NCI-H510A treated with DMSO at 0.1 percent for 48 hours (cell line): ENCODE data around the gene DYTN.
"Not testable (repeated sequence)": the region's sequence is repeated elsewhere in the genome, so short reads cannot be mapped to it uniquely, and the experiment has no call there.

Experiments used
- DNase-seq: peaks from one replicate; lab custom pipeline; 2025; lab: John Stamatoyannopoulos, UW

Gene DYTN, protein sequence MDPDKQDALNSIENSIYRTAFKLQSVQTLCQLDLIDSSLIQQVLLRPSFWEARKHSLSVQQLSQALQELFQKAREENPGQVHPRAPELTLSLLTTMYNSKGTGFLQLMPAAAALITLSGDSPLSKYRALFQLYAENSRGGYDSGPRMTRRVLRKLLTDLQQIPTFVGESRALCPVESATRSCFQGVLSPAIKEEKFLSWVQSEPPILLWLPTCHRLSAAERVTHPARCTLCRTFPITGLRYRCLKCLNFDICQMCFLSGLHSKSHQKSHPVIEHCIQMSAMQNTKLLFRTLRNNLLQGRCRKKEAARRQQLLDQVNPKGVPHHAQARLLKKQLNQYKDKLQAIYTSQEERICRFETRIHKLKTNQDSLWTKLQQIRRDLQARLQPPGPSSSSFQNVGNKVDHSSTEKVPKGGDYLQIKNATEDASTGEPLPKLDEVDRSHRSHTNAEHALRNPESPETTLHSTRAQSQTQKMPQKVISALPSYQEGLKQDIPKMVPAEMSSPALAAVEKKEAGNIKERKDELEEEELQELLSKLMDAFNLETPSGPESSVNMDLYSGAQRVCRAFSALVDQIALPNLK

DNA sequence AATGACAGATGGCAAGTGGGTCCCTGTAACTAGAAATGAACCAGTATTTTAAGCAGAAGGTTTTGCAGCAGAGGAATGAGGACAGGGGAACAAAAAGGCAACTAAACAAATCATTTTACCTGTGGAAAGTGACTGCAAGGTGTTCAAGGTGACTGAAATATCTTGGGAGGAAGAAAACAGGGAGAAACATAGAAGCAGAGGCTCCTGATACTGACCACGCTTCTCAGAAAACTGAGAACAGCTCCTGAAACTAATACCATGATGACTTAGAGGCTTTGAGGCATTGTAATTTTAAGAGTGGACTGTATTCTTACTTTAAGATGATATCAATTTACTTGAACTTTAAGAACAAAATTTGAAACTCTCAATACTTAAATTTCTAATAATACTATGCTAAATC lies at the start of gene DYTN:
TSS of gene DYTN (minus strand) at position 101 of the 400 bp plus-strand sequence. CDS start 117 bp downstream, outside the sequence.
- DNase-seq: no peak

DNA sequence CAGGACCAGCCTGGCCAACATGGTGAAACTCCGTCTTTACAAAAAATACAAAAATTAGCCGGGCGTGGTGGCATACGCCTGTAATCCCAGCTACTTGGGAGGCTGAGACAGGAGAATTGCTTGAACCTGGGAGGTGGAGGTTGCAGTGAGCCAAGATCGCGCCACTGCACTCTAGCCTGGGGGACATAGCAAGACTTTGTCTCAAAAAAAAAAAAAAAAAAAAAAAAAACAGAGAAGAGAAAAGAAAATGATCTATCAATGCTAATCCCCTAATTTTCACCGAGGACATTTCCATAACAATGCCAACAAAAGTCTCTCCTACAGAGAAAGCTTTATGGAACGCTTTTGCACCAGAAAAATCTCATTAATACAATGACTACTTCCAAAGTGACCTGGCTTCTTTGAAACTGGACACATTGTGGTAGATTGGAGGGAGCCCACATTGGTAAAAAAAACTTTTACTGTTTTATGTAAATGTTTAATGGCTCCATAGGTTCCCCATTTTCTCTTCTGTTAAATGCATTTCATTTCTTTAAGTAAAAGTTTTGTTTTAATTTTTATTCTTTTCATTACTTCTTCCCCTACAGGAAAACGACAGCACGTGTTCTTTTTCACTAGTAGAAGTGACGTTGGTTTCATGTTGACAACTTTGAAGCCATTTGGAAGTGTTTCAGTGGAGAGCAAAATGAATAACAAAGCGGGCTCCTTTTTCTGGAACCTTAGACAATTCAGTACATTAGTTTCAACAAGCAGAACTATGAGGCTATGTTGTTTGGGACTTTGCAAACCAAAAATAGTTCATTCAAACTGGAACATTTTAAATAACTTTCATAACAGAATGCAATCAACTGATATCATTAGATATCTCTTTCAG lies 48.1 kb upstream of the DYTN start:
- DNase-seq: no peak

DNA sequence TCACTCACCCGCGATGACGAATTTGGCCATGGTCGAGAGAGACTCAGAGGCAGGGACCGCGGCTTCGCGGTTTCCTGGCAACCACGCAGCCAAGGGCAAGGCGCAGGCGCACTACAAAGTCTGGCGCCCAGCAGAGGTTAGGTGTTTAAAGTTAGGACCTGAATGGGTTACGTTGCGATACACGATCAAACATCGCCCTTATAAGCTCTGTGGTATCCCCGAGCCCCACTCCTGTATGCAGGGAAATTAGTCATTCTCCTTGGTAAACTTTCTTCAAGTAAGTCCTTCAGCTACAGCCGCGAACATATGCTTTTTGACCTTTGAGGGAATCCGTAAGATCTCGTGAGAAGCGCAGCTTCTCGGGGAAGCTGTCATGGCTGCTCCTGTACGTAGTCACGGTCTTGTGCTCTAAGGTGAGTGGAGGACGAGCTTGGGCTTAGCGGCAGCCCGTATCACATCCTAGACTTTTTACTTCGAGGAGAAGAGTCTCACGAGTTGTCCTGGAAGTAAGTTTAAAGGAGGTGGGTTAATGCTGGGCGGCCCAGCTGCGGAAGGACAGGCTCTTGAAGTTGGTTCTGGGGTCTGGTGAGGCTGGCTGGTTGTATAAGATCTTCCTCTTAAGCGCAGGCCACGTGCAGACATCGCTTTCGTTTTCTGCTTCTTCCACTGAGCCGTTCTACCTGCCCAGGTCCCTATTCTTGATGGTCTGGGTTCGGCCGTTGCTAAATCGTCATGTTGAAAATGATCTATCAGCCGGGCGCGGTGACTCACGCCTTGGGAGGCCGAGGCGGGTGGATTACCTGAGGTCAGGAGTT lies 47.3 kb upstream of the DYTN start, which contains the start of the genes FASTKD2 and MDH1B:
TSS of gene FASTKD2 (plus strand) at position 365 of the 815 bp plus-strand sequence. CDS start 1,088 bp downstream, outside the sequence.
TSS of gene MDH1B (minus strand) at position 87 of the 815 bp plus-strand sequence. CDS start at position 30, 57 bp downstream.
- DNase-seq: peak; percentile 94

DNA sequence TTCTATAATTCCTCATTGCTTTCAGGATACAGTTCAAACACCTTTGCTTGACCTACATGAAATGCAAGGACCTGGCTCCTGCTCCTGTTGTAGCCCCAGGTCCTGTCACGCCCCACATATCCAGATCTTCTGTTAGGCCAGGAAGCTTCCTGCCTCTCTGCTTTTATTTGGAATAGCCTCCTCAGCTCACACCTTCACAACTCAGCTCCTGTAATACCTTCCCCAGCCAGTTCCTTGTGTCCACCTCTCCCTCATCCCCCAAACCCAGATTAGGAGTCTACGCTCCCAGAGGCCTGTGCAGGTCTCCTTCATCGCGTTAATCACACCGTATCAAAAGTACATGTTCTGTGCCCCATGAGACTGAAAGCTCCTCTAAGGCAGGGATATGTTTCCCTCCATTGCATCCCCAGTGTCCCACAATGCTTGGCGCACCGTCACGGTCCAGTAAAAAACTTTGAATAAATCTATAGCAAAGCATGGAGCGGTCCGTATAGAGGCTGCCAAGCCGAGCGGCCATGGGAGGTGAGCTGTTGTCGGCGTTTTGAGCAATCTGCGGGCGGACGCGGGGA lies 46.6 kb upstream of the DYTN start:
- peak; percentile 54 for DNase-seq

DNA sequence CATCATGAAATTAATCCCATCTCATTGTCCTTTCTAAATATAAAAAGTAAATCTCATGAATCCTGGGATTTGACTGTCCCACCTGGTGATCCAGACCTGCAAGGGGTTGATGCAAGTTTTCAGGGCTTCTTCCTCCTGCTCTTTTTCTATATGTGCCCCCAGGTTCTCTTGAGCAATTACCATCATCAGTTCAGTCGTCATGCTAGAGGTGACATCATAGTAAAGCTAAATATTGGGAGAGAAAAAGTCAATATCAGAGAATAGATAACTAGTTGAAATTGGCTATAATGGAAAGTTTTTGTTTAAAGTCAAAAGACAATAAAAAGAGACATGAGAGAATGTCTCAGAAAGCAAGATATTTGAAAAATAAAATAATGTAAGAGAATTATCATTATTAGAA lies 38.6 kb upstream of the DYTN start:
- DNase-seq: no peak

DNA sequence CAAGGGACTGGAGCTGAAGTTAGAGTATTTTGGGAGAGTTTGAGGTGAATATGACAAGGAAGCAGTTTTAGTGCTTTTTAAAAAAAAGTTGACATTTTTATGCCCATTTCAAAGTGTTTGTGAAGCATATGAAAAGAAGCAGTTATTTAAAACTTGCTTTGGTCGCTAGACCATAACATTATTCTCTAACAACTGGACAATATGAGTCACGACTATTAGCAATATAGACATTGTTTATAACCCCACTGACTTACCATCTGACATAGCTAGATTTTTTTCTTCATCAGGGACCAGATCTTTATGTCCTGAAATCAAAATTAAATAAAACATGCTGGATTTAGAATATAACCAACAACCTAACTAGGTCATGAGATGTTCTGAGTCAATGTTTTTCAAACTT lies 22.6 kb upstream of the DYTN start:
- DNase-seq: no peak

DNA sequence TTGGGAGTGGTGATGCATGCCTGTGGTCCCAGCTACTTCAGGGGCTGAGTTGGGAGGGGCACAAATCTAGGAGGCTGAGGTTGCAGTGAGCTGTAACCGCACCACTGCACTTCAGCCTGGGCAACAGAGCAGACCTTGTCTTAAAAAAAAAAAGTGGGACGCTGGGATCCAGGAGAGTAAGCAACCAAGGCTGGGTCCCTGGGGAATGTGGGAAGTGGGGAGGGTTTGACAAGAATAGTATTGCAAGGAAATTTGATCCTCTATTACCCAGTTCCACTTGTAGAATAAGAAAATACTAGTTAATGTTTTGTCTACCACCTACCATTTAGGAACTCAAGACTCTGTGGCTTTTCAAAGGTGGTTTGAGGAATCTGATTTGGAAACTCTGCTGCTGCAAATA lies 21.1 kb upstream of the DYTN start:
- no peak for DNase-seq

DNA sequence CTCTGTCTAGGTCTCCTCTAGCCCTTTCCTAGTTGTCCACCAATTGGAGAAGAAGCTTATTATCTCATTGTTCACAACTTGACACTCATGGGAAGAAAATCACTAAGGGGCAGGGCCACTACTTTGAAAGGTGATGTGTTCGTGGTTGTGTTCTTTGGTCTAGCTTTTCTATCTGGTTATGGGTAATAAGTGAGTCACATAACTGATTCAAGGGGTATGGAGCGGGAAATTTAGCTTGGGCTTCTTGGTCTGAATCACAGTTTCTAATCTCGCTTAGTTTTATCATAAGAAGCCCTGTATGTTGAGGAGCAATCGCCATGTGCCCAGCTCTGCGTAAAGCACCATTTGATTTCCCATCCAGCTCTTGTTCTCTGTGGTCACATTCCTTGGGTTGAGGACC lies 18.7 kb upstream of the DYTN start:
- no peak for DNase-seq

DNA sequence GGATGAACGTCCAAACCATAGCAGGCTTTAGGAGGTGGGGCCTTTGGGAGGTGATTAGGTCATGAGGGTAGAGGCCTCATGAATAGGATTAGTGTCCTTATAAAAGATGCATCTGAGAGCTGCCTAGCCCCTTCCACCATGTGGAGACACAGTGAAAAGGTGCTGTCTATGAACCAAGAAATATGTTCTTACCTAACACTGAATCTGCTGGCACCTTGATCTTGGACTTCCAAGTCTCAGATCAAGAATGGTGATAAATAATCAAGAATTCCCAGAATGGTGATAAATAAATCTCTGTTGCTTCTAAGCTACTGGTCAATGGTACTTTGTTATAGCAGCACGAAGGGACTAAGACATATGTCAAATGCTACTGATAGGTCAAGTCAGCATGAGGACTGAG lies 15.1 kb upstream of the DYTN start:
- DNase-seq: no peak

DNA sequence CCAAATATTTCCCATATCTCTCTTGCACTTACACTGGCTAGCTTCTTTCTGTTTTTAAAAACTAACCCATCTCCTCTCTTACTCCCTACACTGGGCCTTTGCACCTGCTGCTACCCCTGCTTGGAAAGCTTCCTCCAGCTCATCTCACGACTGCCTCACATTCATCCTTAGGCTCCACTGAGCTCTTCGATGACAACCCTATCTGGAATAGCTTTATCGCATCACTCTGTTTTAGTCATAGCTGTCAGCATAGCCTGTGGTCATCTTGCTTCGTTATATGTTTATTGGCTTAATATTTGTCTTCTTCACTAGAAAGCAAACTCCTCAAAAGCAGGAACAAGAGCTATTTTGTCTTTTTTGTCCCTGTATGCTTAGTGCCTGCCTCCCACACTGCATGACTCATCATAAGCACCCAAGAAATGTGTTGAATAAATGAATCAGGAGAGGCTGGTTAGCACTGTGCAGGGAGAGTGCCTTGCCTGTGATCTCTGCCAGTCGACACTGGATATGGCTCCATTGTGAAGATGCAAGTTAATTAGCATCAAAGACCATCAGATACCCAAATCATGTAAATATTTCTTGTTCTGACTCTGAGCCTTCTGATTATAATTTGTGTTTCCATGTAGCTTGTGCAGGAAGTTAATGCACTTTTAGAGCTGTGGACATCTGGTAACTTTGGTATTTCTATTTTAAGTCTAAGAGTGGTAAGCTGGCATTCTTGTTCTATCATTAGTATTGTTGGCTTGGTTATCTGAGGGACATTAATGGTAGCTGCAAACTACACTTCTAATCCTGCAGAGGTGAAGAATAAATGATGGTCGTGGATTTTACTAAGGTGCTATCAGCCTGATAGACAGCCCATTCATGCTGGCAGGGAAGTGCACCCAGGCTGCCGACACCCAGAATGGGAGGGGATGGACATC lies 10.3 kb upstream of the DYTN start:
- no peak for DNase-seq

DNA sequence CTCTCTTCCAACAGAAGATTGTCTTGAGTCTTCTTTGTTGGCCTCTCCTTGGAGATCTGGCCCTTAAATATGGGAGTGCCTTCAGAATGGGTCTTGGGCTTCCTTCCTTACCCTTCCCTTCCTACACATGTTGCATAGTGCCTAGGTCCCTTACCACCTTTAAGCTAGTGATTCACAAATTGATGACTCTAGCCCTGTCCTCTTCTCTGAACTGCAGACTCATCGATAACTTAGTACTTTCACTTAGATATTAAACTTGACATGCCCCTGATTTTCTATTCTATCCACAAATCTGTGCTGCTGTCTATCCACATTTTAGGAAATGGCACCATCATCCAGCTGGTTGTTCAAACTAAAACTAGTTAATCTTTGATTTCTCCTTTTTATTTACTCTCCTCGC lies 9.1 kb upstream of the DYTN start:
- no peak for DNase-seq

DNA sequence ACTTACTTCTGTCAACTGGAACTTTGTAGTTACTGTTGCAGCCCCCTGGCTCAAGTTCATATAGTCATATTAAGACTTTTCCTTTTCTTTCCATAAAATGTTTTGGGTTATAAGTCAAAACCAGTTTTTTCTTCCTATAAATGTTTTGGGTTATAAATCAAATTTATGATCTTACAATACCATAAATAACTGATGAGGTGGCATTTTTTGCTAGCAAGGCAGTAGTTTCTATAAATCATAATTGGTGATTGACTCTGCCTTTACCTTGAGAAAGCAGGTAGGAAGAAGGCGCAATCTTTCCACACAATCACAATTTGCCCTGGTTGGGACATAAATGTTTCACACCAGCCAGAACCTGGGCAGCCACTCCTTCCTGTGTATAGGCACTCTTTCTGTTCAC lies 5.1 kb upstream of the DYTN start:
- no peak for DNase-seq

DNA sequence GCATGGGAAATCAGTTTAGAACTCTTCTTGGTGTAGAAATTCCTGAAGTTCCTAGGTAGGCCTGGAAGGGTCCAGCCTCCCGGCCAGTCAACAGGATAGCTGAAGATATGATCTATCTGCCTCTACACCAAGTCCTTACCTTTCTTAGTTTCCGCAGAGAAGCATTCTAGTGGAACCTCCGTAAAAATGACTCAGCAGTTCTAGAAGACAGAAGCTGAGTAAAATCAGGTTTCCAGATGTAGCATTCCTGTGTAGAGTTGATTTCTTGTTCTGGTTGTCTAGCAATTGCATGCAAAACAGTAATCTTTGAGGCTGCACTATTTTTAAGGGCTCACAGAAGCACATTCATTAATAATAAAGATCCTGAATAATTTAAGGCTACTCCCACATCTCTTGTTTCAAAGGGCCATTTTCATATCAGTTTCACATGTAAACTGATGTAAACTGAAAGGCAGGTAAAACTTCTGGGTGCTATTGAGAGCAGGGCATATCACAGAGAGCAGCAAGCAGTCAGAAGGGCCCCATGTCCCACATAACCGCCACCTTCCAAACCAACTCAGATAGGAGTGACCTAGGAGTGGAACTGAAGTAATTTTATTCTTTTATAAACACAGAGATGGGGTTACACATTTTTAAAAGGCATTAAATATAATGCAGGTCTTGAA lies 3.2 kb upstream of the DYTN start:
- no peak for DNase-seq

DNA sequence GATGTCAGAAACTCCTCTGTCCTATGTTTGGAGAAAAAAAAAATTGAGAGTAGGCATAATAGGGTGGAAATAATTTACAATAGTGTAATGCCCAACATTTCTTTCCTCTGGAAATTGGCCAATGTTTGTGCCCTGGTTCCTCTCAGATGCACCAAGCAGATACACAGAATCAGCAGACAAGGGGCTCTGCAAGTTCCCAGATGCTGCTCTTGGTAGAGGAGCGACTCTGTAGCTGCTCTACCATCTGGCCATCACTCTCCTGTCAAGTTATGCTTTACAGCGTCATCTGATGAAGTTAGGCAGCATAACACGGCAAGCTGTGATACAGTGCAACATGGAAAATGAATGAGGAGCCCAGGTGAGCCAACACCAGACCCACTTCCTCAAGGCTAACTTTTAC lies 1.6 kb downstream of the DYTN start:
- DNase-seq: no peak

DNA sequence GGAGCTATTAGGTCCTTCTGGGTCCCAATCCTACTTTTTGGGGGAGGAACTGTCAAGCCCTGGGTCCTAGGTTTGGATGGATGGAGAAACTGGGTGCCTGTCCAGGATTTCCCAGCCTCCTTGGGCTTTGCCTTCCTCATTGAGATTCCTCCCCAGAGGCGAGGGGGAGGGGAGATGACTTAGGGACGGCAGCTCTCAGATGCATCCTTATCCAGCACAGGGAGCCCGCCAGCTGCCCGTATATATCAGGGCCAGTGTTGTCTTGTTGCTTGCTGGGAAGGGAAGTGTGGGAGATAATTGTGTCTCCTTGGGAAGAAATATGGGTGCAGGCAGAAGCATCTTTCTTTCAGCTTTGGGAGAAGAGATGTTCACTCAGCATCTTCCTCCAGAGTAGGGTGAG lies 3.0 kb downstream of the DYTN start:
- not testable (repeated sequence) for DNase-seq

DNA sequence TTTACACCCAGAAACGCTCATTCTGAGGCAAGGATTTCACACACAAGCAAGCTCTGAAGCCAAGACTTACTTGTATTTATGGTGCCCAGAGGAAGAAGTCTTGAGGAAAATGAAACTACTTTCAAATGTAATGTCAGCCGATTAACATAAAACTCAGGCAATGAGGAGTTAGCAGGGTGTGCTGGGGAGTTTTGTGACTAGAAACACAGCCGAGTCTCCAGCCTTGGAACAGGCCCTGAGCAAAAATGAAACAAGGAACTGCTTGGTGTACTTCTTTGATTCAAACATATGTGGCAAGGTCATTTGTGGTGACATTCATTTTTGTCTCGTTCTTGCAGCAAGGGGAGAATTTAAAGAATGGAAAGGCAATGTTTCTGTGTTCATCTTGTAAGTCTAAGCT lies 4.5 kb downstream of the DYTN start:
- no peak for DNase-seq

DNA sequence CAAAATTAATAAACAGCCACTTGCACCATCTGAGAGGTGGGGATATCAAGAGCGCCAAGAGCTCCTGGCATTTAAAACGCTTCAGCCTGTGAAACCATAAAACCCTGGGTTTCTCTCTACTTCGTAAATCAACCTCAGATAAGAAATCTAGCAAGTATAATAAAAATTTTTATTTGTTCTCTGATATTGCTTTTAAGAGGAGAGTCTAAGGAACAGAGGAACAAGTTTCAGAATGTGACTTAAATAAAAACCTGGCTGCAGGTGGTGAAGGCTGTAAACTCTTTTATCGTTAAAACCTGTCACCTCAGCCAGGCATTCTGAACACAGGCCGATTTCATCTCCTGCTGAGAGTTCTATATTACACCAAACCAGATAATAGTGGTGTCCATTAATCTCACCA lies 9.9 kb downstream of the DYTN start:
- no peak for DNase-seq

DNA sequence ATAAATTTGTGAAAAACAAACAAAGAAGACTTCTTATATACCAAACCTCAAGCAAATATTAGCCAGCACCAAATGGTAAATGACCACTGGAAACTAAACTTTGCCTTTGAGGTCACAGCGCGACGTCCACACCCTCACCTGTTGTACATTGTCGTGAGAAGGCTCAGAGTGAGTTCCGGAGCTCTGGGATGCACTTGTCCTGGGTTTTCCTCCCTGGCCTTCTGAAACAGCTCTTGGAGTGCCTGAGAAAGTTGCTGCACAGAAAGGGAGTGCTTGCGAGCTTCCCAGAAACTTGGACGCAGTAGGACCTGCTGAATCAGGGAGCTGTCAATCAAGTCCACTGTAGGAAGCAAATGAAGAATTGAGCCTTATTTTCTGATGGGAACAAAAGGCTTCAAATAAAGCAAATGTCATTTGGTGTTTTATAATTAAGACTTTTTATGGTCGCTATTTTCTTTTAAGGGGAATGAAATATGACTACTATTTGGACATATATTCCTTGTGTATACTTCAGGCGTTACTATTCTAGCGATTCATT lies 11.0 kb downstream of the DYTN start:
- no peak for DNase-seq

DNA sequence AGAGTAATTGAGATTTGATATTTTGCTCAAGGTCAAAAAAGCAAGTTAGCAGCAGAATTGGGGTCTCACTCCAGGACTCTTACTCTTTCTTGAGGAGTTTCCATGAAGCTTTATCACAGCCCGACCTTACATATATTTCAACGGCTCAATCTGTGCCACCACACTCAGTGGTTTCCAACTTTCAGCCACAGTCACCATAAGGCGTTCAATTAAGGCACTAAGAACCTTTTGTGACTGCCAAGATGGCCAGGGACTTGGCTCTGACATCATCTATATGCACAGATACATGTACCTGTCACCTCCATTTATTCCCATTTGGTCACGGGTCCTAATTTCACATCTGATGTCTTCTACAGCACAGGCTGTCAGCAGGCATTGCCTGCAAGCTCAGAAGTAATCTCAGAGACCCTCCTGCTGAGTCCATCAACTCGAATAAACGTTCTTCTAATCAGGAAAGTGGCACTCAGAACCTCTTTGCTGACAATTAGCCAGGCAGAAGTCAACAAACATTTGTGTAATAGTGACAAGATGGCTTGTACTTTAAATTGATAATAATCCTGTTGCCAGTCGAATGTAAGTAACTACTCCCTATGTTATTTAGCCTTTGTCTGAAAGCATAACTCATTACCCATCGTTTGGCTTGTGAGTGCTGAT lies 16.1 kb downstream of the DYTN start:
- DNase-seq: no peak
